Fibroblast of lung (primary cell): ENCODE data around the gene GGACT.

ENCODE experiments used
- CTCF ChIP-seq, 2 donors: IDR thresholded peaks in 1 of 2; conservative IDR thresholded peaks in 1 of 2; 1 replicate in 1 of 2; 2 replicates in 1 of 2; pipeline ENCODE4 v1.5.1; 2011 to 2012; ENCODE audit warnings: low read length in 2 of 2, control low read depth in 1 of 2, inconsistent platforms in 1 of 2, low read depth in 1 of 2, mild to moderate bottlenecking in 1 of 2
- EZH2 ChIP-seq: IDR thresholded peaks from 2 replicates; pipeline ENCODE4 v1.5.1; 2012; ENCODE audit warnings: low read length, control low read depth, mild to moderate bottlenecking; ENCODE audit errors: missing control alignments

- TF ChIP-seq CTCF (conservative IDR thresholded peaks at IDR 0.05 in 1 of 2, IDR thresholded peaks at IDR 0.05 in 1 of 2; ENCODE audit: low read depth in 1 of 2, low read length in 2 of 2), result no peak
- TF ChIP-seq EZH2, result no peak
These were observed 38.5 kb upstream of the GGACT start for GRCh38 chr13:100627120-100627519.
